Loucy (cell line): ENCODE results near the gene IL10RA.

ENCODE experiments used
- EZH2phosphoT487 ChIP-seq: fragments of 200-600 bp; IDR thresholded peaks from 2 replicates; pipeline ENCODE4 v1.6.1; 2018; ENCODE audit warnings: antibody characterized with exemption, mild to moderate bottlenecking, moderate library complexity, borderline replicate concordance
- TF ChIP-seq, protein P1 (sequence below): fragments of 200-600 bp; sonication (generic); conservative IDR thresholded peaks from 2 replicates; pipeline ENCODE4 v1.5.1; 2014; ENCODE audit warnings: mild to moderate bottlenecking, antibody characterized with exemption, low read length

GRCh38 chr11:117945047-117945810, 41.0 kb upstream of the IL10RA start:
- TF ChIP-seq, protein P1, sequence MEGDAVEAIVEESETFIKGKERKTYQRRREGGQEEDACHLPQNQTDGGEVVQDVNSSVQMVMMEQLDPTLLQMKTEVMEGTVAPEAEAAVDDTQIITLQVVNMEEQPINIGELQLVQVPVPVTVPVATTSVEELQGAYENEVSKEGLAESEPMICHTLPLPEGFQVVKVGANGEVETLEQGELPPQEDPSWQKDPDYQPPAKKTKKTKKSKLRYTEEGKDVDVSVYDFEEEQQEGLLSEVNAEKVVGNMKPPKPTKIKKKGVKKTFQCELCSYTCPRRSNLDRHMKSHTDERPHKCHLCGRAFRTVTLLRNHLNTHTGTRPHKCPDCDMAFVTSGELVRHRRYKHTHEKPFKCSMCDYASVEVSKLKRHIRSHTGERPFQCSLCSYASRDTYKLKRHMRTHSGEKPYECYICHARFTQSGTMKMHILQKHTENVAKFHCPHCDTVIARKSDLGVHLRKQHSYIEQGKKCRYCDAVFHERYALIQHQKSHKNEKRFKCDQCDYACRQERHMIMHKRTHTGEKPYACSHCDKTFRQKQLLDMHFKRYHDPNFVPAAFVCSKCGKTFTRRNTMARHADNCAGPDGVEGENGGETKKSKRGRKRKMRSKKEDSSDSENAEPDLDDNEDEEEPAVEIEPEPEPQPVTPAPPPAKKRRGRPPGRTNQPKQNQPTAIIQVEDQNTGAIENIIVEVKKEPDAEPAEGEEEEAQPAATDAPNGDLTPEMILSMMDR = peak; percentile 59
- no peak for TF ChIP-seq EZH2phosphoT487
